Measurements from ENCODE around the gene TTN.

Gene TTN

GRCh38 chr2:178782236-178782635, 25.0 kb downstream of the TTN start:
- DNase-seq (ENCODE audit: low read depth): no peak
- H3K4me3 ChIP-seq (replicated peaks; ENCODE audit: low read depth, low read length): no peak overlapping the region
- no peak for TF ChIP-seq CTCF (IDR thresholded peaks at IDR 0.05; ENCODE audit: low read length, missing control alignments)

- TF ChIP-seq CTCF (IDR thresholded peaks at IDR 0.05; ENCODE audit: low read length, missing control alignments): no peak
- DNase-seq (ENCODE audit: low read depth): no peak
- H3K4me3 ChIP-seq (replicated peaks; ENCODE audit: low read depth, low read length): no peak overlapping the region
Observed at GRCh38 chr2:178777577-178777976, 29.6 kb downstream of the TTN start.

- DNase-seq (ENCODE audit: low read depth): no peak
- no peak for TF ChIP-seq CTCF (IDR thresholded peaks at IDR 0.05; ENCODE audit: low read length, missing control alignments)
Observed at GRCh38 chr2:178776751-178777150, 30.5 kb downstream of the TTN start.

GRCh38 chr2:178775975-178776374, 31.2 kb downstream of the TTN start:
- no peak overlapping the region for H3K4me3 ChIP-seq (replicated peaks; ENCODE audit: low read depth, low read length)
- DNase-seq (ENCODE audit: low read depth): no peak
- no peak for TF ChIP-seq CTCF (IDR thresholded peaks at IDR 0.05; ENCODE audit: low read length, missing control alignments)

More at GRCh38 chr2:178776751-178777150, 30.5 kb downstream of the TTN start:
- no peak overlapping the region for H3K4me3 ChIP-seq (replicated peaks; ENCODE audit: low read depth, low read length)

- no peak overlapping the region for H3K4me3 ChIP-seq (replicated peaks; ENCODE audit: low read depth, low read length)
- no peak for DNase-seq (ENCODE audit: low read depth)
- TF ChIP-seq CTCF (IDR thresholded peaks at IDR 0.05; ENCODE audit: low read length, missing control alignments): no peak
Observed at GRCh38 chr2:178770518-178770917, 36.7 kb downstream of the TTN start.

- DNase-seq (ENCODE audit: low read depth): no peak
- TF ChIP-seq CTCF (IDR thresholded peaks at IDR 0.05; ENCODE audit: low read length, missing control alignments): no peak
- no peak overlapping the region for H3K4me3 ChIP-seq (replicated peaks; ENCODE audit: low read depth, low read length)
Observed at GRCh38 chr2:178767094-178768060, 39.8 kb downstream of the TTN start.

All from fibroblast of pulmonary artery (primary cell).